ENCODE results near the gene RGL1.

The RGL1 gene

GRCh38 chr1:183967914-183968313 lies 163.0 kb downstream of the RGL1 start:
- H3K27ac ChIP-seq = no peak overlapping the region
- intact Hi-C loops (cut with DNase I; ENCODE audit: low total_unique reads) = no loop called here
- H3K4me3 ChIP-seq = no peak overlapping the region

GRCh38 chr1:183968386-183968785 lies 163.5 kb downstream of the RGL1 start:
- Histone ChIP-seq H3K4me3 (no peak overlapping the region), H3K9me3 (no peaks in the 10 kb centered on the region), H3K4me1 (no peaks in the 10 kb centered on the region), H3K27ac (no peak overlapping the region), H3K36me3 (no peaks in the 10 kb centered on the region), H3K27me3 (no peaks in the 10 kb centered on the region)
- intact Hi-C loops (cut with DNase I; ENCODE audit: low total_unique reads) = no loop called here
- no peak for DNase-seq
- no peak for TF ChIP-seq CTCF (IDR thresholded peaks at IDR 0.05)

More at GRCh38 chr1:183967914-183968313, 163.0 kb downstream of the RGL1 start:
- Histone ChIP-seq H3K4me1 (no peaks in the 10 kb centered on the region), H3K36me3 (no peaks in the 10 kb centered on the region), H3K27me3 (no peaks in the 10 kb centered on the region), H3K9me3 (no peaks in the 10 kb centered on the region)
- no peak for DNase-seq
- no peak for TF ChIP-seq CTCF (IDR thresholded peaks at IDR 0.05)

GRCh38 chr1:183970516-183971300 lies 165.8 kb downstream of the RGL1 start:
- no peak for DNase-seq
- intact Hi-C loops (cut with DNase I; ENCODE audit: low total_unique reads) = no loop called here
- H3K27me3 ChIP-seq = no peaks in the 10 kb centered on the region
- no peak for TF ChIP-seq CTCF (IDR thresholded peaks at IDR 0.05)
- no peaks in the 10 kb centered on the region for H3K4me1 ChIP-seq
- no peak overlapping the region for H3K4me3 ChIP-seq
- no peaks in the 10 kb centered on the region for H3K9me3 ChIP-seq
- no peak overlapping the region for H3K27ac ChIP-seq
- no peaks in the 10 kb centered on the region for H3K36me3 ChIP-seq

- intact Hi-C loops (cut with DNase I; ENCODE audit: low total_unique reads) = loop anchor here (2.0 kb wide), 1 partner anchor 15 kb away; no protein-coding TSS in a partner anchor
- TF ChIP-seq CTCF (IDR thresholded peaks at IDR 0.05) = no peak
- no peaks in the 10 kb centered on the region for H3K36me3 ChIP-seq
- H3K27me3 ChIP-seq = no peaks in the 10 kb centered on the region
- no peak overlapping the region for H3K27ac ChIP-seq
- no peak overlapping the region for H3K4me3 ChIP-seq
- no peaks in the 10 kb centered on the region for H3K4me1 ChIP-seq
- no peaks in the 10 kb centered on the region for H3K9me3 ChIP-seq
- no peak for DNase-seq
These were observed 170.7 kb downstream of the RGL1 start for GRCh38 chr1:183975651-183976050.

GRCh38 chr1:183977717-183978116 lies 172.8 kb downstream of the RGL1 start:
- intact Hi-C loops (cut with DNase I; ENCODE audit: low total_unique reads) = loop anchor here (2.0 kb wide), 1 partner anchor 13 kb away; no protein-coding TSS in a partner anchor
- Histone ChIP-seq H3K27ac (no peak overlapping the region), H3K36me3 (no peaks in the 10 kb centered on the region), H3K9me3 (no peaks in the 10 kb centered on the region), H3K4me3 (no peak overlapping the region), H3K4me1 (no peaks in the 10 kb centered on the region), H3K27me3 (no peaks in the 10 kb centered on the region)
- DNase-seq = no peak
- no peak for TF ChIP-seq CTCF (IDR thresholded peaks at IDR 0.05)

Measured in tibial artery (tissue), 4 donors.